H1 (cell line): ENCODE data around the gene CYBRD1. TPM values are rescaled to one million over a fixed set of nuclear protein-coding genes. Genes with fewer than 3 reads are reported as not detected.

Source experiments
- CTCF ChIA-PET: fragments of 300-600 bp; sonication (Branson Sonifier 250); formaldehyde crosslinking; loops from one replicate; lab custom pipeline; 2021; ENCODE audit not compliant: partially characterized antibody; lab: Charles Lee
- POLR2A ChIA-PET: fragments of 300-600 bp; sonication (Branson Sonifier 250); formaldehyde crosslinking; loops from one replicate; lab custom pipeline; 2021; ENCODE audit warnings: inconsistent platforms; ENCODE audit not compliant: partially characterized antibody; lab: Charles Lee
- DNase-seq, 2 experiments: peaks; one replicate each; pipeline versions ENCODE4 v3.0.0 to v3.0.0-alpha.2; 2010 to 2022; ENCODE audit warnings: low spot score in 2 of 2, low read depth in 1 of 2, mixed read lengths in 1 of 2
- FAIRE-seq: peaks from 2 replicates; lab custom pipeline; 2011; peaks lifted over from hg19 to GRCh38; lab: Jason Lieb, UNC
- H2AFZ ChIP-seq: 2 replicates; pipeline ENCODE4 v1.8.1; 2012; ENCODE audit warnings: low read length, inconsistent platforms
- H2AK5ac ChIP-seq: 2 replicates; pipeline ENCODE4 v1.6.1; 2013; ENCODE audit warnings: low read depth, low read length
- H2BK120ac ChIP-seq: replicated peaks from 2 replicates; pipeline ENCODE3; 2013; ENCODE audit warnings: low read depth, low read length, inconsistent platforms
- H2BK12ac ChIP-seq: 2 replicates; pipeline ENCODE4 v1.6.1; 2013; ENCODE audit warnings: low read depth, low read length
- H2BK15ac ChIP-seq: 2 replicates; pipeline ENCODE4 v1.6.1; 2013; ENCODE audit warnings: low read length
- H2BK20ac ChIP-seq: 2 replicates; pipeline ENCODE4 v1.6.1; 2013; ENCODE audit warnings: low read length
- H2BK5ac ChIP-seq: 2 replicates; pipeline ENCODE4 v1.6.1; 2013; ENCODE audit warnings: low read depth, low read length
- H3K14ac ChIP-seq: 2 replicates; pipeline ENCODE4 v1.6.1; 2013; ENCODE audit warnings: inconsistent platforms; ENCODE audit not compliant: insufficient read length
- H3K18ac ChIP-seq: 2 replicates; pipeline ENCODE4 v1.6.1; 2013; ENCODE audit warnings: low read length; ENCODE audit errors: extremely low read depth
- H3K23ac ChIP-seq: 2 replicates; pipeline ENCODE4 v1.6.1; 2013; ENCODE audit warnings: inconsistent platforms; ENCODE audit not compliant: insufficient read length
- H3K23me2 ChIP-seq: 2 replicates; pipeline ENCODE4 v1.6.1; 2013; ENCODE audit warnings: low read depth, low read length
- H3K27ac ChIP-seq: 2 replicates; pipeline ENCODE4 v1.6.1; 2011; ENCODE audit warnings: low read depth, low read length, inconsistent platforms
- H3K27me3 ChIP-seq, 4 experiments: replicated peaks in 1 of 4; 1 replicate in 1 of 4; 2 replicates in 3 of 4; pipeline versions ENCODE4 v1.6.1 to v1.8.1; 2011 to 2013; ENCODE audit warnings: low read length in 3 of 4, mild to moderate bottlenecking in 3 of 4, inconsistent platforms in 2 of 4, mixed read lengths in 2 of 4, moderate library complexity in 1 of 4; ENCODE audit not compliant: control insufficient read depth in 3 of 4, insufficient read depth in 3 of 4; ENCODE audit errors: extremely low read depth in 1 of 4
- H3K36me3 ChIP-seq, 4 experiments: 2 replicates each; pipeline versions ENCODE4 v1.6.1 to v1.8.1; 2011 to 2013; ENCODE audit warnings: mild to moderate bottlenecking in 4 of 4, low read length in 3 of 4, moderate library complexity in 2 of 4, control low read depth in 1 of 4, inconsistent platforms in 1 of 4; ENCODE audit not compliant: insufficient read depth in 4 of 4, control insufficient read depth in 2 of 4
- H3K4ac ChIP-seq: replicated peaks from 2 replicates; pipeline ENCODE3; 2013; ENCODE audit warnings: low read length, low read depth, mixed read lengths, inconsistent platforms; ENCODE audit not compliant: insufficient read length
- H3K4me1 ChIP-seq, 4 experiments: replicated peaks in 1 of 4; 1 replicate in 1 of 4; 2 replicates in 3 of 4; pipeline versions ENCODE4 v1.6.1 to v1.8.1; 2011 to 2013; ENCODE audit warnings: low read length in 3 of 4, inconsistent platforms in 2 of 4, mixed read lengths in 1 of 4; ENCODE audit not compliant: insufficient read depth in 4 of 4, control insufficient read depth in 3 of 4
- H3K4me2 ChIP-seq, 2 experiments: 2 replicates each; pipeline versions ENCODE4 v1.6.1 to v1.8.1; 2011 to 2013; ENCODE audit warnings: low read depth in 2 of 2, low read length in 2 of 2, control low read depth in 1 of 2, inconsistent platforms in 1 of 2, mild to moderate bottlenecking in 1 of 2; ENCODE audit not compliant: insufficient read depth in 1 of 2
- H3K4me3 ChIP-seq, 4 experiments: fragments of 200-600, 300-600 bp in 1 of 4; sonication (generic), shearing (Covaris generic), sonication (Bioruptor Twin) in 1 of 4; 2 replicates each; pipeline versions ENCODE4 v1.5.1 to v1.8.1; 2011 to 2016; ENCODE audit warnings: low read length in 4 of 4, low read depth in 3 of 4, control low read depth in 2 of 4, inconsistent platforms in 2 of 4, mild to moderate bottlenecking in 2 of 4, mixed read lengths in 1 of 4, moderate library complexity in 1 of 4; ENCODE audit not compliant: insufficient read depth in 2 of 4; ENCODE audit errors: extremely low read depth in 1 of 4
- H3K56ac ChIP-seq: replicated peaks from 2 replicates; pipeline ENCODE3; 2013; ENCODE audit warnings: low read depth, mild to moderate bottlenecking, mixed read lengths, low read length, inconsistent platforms; ENCODE audit not compliant: insufficient read length
- H3K79me1 ChIP-seq: 2 replicates; pipeline ENCODE4 v1.6.1; 2013; ENCODE audit warnings: low read depth, low read length, control low read depth
- H3K79me2 ChIP-seq, 2 experiments: 2 replicates each; pipeline versions ENCODE4 v1.6.1 to v1.8.1; 2012 to 2013; ENCODE audit warnings: low read length in 2 of 2, mild to moderate bottlenecking in 2 of 2, inconsistent platforms in 1 of 2; ENCODE audit not compliant: insufficient read depth in 2 of 2, control insufficient read depth in 1 of 2
- H3K9ac ChIP-seq, 4 experiments: replicated peaks in 1 of 4; 1 replicate in 1 of 4; 2 replicates in 3 of 4; pipeline versions ENCODE4 v1.6.1 to v1.8.1; 2011 to 2013; ENCODE audit warnings: low read depth in 3 of 4, low read length in 3 of 4, control low read depth in 2 of 4, mild to moderate bottlenecking in 2 of 4, moderate library complexity in 2 of 4, inconsistent platforms in 1 of 4; ENCODE audit errors: extremely low read depth in 1 of 4
- H3K9me3 ChIP-seq, 2 experiments: 2 replicates each; pipeline versions ENCODE4 v1.6.1 to v1.8.1; 2012 to 2013; ENCODE audit warnings: mild to moderate bottlenecking in 2 of 2, moderate library complexity in 2 of 2, control low read depth in 1 of 2, inconsistent platforms in 1 of 2, low read depth in 1 of 2, low read length in 1 of 2, mixed read lengths in 1 of 2; ENCODE audit not compliant: insufficient read depth in 2 of 2
- H4K20me1 ChIP-seq, 2 experiments: replicated peaks in 1 of 2; 2 replicates each; pipeline versions ENCODE3 to v1.8.1; 2011 to 2013; ENCODE audit warnings: inconsistent platforms in 2 of 2, low read length in 2 of 2, mild to moderate bottlenecking in 1 of 2; ENCODE audit not compliant: insufficient read depth in 2 of 2, control insufficient read depth in 1 of 2
- H4K5ac ChIP-seq: 2 replicates; pipeline ENCODE4 v1.6.1; 2013; ENCODE audit warnings: low read length, low read depth, mixed read lengths, inconsistent platforms; ENCODE audit not compliant: insufficient read length
- H4K8ac ChIP-seq: 2 replicates; pipeline ENCODE4 v1.8.0; 2013; ENCODE audit warnings: mild to moderate bottlenecking, moderate library complexity, low read length, inconsistent platforms; ENCODE audit not compliant: insufficient read depth; ENCODE audit errors: extremely low read depth
- H4K91ac ChIP-seq: replicated peaks from 2 replicates; pipeline ENCODE3; 2013; ENCODE audit warnings: low read length, mixed read lengths, inconsistent platforms; ENCODE audit not compliant: insufficient read length
- ASH2L ChIP-seq: fragments of 200-600, 300-600 bp; sonication (generic); IDR thresholded peaks from one replicate; pipeline ENCODE4 v1.7.1; 2017; ENCODE audit warnings: low read length
- BCL11A ChIP-seq, 2 experiments: IDR thresholded peaks; one replicate each; pipeline ENCODE4 v1.6.1; 2011; ENCODE audit warnings: low read depth in 2 of 2, low read length in 2 of 2, mild to moderate bottlenecking in 2 of 2
- FOSL1 ChIP-seq: IDR thresholded peaks from 2 replicates; pipeline ENCODE4 v1.6.1; 2011; ENCODE audit warnings: mild to moderate bottlenecking, low read depth, low read length, moderate library complexity; ENCODE audit not compliant: insufficient read depth
- KDM1A ChIP-seq: fragments of 200-600, 300-600 bp; sonication (generic); IDR thresholded peaks from 2 replicates; pipeline ENCODE4 v1.7.1; 2016; ENCODE audit warnings: mild to moderate bottlenecking, low read length, borderline replicate concordance
- KDM4A ChIP-seq: IDR thresholded peaks from one replicate; pipeline ENCODE4 v1.7.1; 2012; ENCODE audit warnings: low read depth, mild to moderate bottlenecking, moderate library complexity, low read length, inconsistent platforms; ENCODE audit not compliant: severe bottlenecking
- PHF8 ChIP-seq: fragments of 200-600 bp; sonication (generic); conservative IDR thresholded peaks from 2 replicates; pipeline ENCODE4 v1.7.1; 2012; ENCODE audit warnings: low read depth, mild to moderate bottlenecking, inconsistent platforms, low read length, moderate library complexity
- SIX5 ChIP-seq: IDR thresholded peaks from 2 replicates; pipeline ENCODE4 v1.6.1; 2011; ENCODE audit warnings: mild to moderate bottlenecking, low read depth, low read length
- SRF ChIP-seq: IDR thresholded peaks from 2 replicates; pipeline ENCODE4 v1.6.1; 2011; ENCODE audit warnings: mild to moderate bottlenecking, low read depth, low read length, moderate library complexity
- TCF12 ChIP-seq: IDR thresholded peaks from 2 replicates; pipeline ENCODE4 v1.6.1; 2011; ENCODE audit warnings: low read depth, mild to moderate bottlenecking, low read length
- WGBS, 2 experiments: shearing (Covaris generic) in 1 of 2; methylation state at CpG; one replicate each; pipeline versions ENCODE4 v1.1.6 to v1.1.7; 2013 to 2015; ENCODE audit warnings: low lambda C conversion rate in 2 of 2, mixed read lengths in 2 of 2, inconsistent platforms in 1 of 2, low coverage in 1 of 2, missing lambda C conversion rate in 1 of 2; ENCODE audit not compliant: insufficient replicate concordance in 2 of 2, insufficient coverage in 1 of 2, insufficient read length in 1 of 2; ENCODE audit errors: extremely low coverage in 1 of 2, missing lambda C conversion rate in 1 of 2; 5-methylcytosine and 5-hydroxymethylcytosine counted together
- polyA plus RNA-seq, 7 experiments: library from polyadenylated mRNA; depleted of rRNA in 3 of 7; stranded (reverse) in 5 of 7; unstranded in 2 of 7; fragments of >200 nt in 5 of 7; fragments of 200-250 nt in 2 of 7; gene quantifications; 1 replicate in 5 of 7; 2 replicates in 1 of 7; 4 replicates in 1 of 7; pipeline versions ENCODE4 v1.2.1 to v1.2.3, GENCODE V29; 2011 to 2013; ENCODE audit warnings: missing spikeins in 2 of 7, mixed read lengths in 2 of 7
- total RNA-seq: library from RNA; stranded (reverse); fragmentation: NEBNext Ultra II Directional; extraction: Animal tissue kit (Norgen Biotek cat#: 25700); gene quantifications from 2 replicates; pipeline ENCODE4 v1.2.1, GENCODE V29; 2021
- TF ChIP-seq, protein P1 (sequence below): IDR thresholded peaks from 2 replicates; pipeline ENCODE4 v1.6.1; 2012; ENCODE audit warnings: low read length, inconsistent platforms

CYBRD1 gene
- total and polyA plus RNA-seq, 2 of the 8 experiments (the other 6 are each of a cell fraction or from before 2014, with no cell fraction given) = 10.7 to 12.6 TPM

DNA sequence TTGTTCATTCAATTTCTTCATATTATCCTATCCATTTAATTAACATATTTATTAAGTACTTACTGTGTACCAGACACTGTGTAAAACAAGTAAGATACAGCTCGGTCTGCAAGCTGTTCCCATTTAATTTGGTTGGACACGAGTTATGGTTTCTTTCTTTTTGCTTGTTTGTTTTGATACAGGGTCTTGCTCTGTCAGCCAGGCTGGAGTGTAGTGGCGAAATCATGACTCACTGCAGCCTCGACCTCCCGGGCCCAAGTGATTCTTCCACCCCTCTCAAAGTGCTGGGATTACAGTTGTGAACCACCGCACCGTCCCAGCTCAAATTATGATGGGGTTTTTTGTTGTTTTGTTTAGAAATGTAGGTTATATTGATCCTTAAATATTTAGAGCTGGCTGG, 9.0 kb downstream of the CYBRD1 start:
- no peak overlapping the region for H4K91ac ChIP-seq
- no peak overlapping the region for H2AFZ ChIP-seq
- H3K4ac ChIP-seq = no peak overlapping the region
- H2BK15ac ChIP-seq = no peak overlapping the region
- H2BK120ac ChIP-seq = no peak overlapping the region
- H3K79me2 ChIP-seq = peaks cover 0 to 35% of the 10 kb centered on the region in 2 experiments; a peak in 2 of 4 replicates
- H3K23ac ChIP-seq = no peak overlapping the region
- no peak overlapping the region for H4K8ac ChIP-seq
- no peak for FAIRE-seq
- H3K9ac ChIP-seq = no peak overlapping the region
- no peak overlapping the region for H2BK5ac ChIP-seq
- no peak overlapping the region for H3K4me2 ChIP-seq
- H3K14ac ChIP-seq = no peak overlapping the region
- no peak overlapping the region for H2BK20ac ChIP-seq
- H3K36me3 ChIP-seq = no peaks in the 10 kb centered on the region
- DNase-seq = no peak
- no peak overlapping the region for H3K4me3 ChIP-seq
- peaks cover 3 to 6% of the 10 kb centered on the region in 2 experiments; a peak in 3 of 4 replicates for H3K9me3 ChIP-seq
- no peak overlapping the region for H2AK5ac ChIP-seq
- ChIA-PET CTCF (interaction anchor here (0.6 to 4.5 kb wide), 11 partner anchors 8 to 576 kb away, joined by 3 to 32 read pairs (median 5); partner anchors contain the start of gene CYBRD1), POLR2A (interaction anchor here (0.6 to 6.5 kb wide), 3 partner anchors 9 to 121 kb away, joined by 3 to 32 read pairs (median 3); partner anchors contain the start of gene CYBRD1)
- 78% methylated on average over 7 of the region's 7 CpGs; no CpG with 5 or more reads in 1 of the 2 experiments for WGBS, 2 experiments
- H3K4me1 ChIP-seq = no peaks in the 10 kb centered on the region
- no peaks in the 10 kb centered on the region for H3K79me1 ChIP-seq
- TF ChIP-seq KDM1A = no peak
- TF ChIP-seq KDM4A = no peak
- TF ChIP-seq SIX5 = no peak
- TF ChIP-seq, protein P1, sequence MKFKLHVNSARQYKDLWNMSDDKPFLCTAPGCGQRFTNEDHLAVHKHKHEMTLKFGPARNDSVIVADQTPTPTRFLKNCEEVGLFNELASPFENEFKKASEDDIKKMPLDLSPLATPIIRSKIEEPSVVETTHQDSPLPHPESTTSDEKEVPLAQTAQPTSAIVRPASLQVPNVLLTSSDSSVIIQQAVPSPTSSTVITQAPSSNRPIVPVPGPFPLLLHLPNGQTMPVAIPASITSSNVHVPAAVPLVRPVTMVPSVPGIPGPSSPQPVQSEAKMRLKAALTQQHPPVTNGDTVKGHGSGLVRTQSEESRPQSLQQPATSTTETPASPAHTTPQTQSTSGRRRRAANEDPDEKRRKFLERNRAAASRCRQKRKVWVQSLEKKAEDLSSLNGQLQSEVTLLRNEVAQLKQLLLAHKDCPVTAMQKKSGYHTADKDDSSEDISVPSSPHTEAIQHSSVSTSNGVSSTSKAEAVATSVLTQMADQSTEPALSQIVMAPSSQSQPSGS = no peak
- no peak for TF ChIP-seq BCL11A (IDR thresholded peaks at IDR 0.05; ENCODE audit: low read depth in 2 of 2, low read length in 2 of 2)
- TF ChIP-seq FOSL1 = no peak
- no peak for TF ChIP-seq PHF8
- no peak for TF ChIP-seq SRF
- no peak for TF ChIP-seq TCF12
- no peak for TF ChIP-seq ASH2L
- H2BK12ac ChIP-seq = no peak overlapping the region
- H4K20me1 ChIP-seq = no peaks in the 10 kb centered on the region
- H3K18ac ChIP-seq = no peak overlapping the region
- H4K5ac ChIP-seq = no peak overlapping the region
- H3K23me2 ChIP-seq = no peaks in the 10 kb centered on the region
- H3K27ac ChIP-seq = no peak overlapping the region
- H3K56ac ChIP-seq = no peak overlapping the region
- H3K27me3 ChIP-seq = no peaks in the 10 kb centered on the region
